ENCODE data around the gene ATG2A.

The ATG2A gene

DNA sequence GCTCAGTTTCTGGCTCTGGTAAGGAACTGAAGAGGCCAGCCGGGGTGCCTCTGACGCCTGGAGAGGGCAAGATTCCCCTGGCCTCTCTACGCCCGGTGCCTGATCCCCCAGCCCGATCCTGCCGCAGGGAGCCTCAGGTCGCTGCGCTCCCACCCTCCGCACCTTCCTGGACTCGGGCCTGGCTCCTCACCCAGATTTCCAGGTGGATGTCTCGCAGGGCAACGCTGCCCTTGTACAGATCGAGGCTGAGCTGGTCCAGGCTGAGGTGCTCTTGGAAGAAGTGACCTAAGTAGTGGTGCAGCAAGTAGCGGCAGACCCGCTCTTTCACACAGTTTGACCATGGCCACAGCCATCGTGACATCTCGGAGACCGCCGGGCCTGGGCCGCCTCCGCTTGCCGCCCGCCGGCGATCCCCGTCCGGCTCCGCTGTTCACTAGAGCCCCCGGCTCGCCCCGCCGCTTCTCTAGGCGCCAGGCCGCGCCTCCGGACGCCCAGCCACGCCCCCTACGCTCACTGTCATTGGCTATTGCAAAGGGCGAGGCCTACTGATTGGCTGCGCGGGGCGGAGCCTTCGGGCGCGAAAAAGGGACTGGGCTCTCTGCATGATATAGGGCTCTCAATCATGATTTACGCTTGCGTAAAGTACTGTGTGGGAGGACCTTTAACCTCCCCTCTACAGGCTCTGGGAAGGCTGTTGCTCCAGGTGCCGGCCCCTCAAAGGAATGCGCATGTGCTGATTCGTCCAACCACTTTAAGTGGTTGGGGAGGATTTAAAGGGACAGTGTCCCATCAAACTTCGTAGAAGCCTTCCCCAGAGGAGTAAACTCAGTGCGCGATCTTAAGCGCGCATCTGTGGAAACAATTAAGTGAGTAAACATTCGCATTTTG lies at the start of gene ATG2A:
Gene ATG2A, minus strand, starts transcription at position 435 of the 888 bp plus-strand sequence. Its CDS starts 74 bp downstream, at position 361.
- DNase-seq (ENCODE audit: low read depth), result peak; percentile 100

DNA sequence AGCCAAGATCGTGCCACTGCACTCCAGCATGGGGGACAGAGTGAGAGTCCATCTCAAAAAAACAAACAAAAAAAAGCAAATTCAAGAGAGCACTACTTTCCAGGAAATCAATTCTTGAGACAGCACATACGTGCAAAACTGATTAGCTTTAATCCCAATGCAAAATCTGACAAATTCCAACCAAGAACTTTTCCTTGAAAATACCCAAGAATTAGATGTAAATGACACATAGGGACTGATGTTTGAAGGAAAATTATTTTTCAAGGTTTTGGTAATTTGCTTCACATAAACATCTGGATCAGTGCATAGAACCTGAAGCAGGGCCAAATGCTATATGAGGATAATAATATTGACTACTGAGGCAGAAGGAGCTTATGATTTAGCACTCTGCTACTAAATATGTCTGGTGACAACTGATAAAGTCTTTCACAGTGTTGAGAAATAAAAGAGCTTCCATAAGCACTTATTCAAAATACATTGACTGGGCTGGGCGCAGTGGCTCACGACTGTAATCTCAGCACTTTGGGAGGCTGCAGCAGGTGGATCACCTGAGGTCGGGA lies 46.1 kb upstream of the ATG2A start:
- DNase-seq (ENCODE audit: low read depth), result no peak

DNA sequence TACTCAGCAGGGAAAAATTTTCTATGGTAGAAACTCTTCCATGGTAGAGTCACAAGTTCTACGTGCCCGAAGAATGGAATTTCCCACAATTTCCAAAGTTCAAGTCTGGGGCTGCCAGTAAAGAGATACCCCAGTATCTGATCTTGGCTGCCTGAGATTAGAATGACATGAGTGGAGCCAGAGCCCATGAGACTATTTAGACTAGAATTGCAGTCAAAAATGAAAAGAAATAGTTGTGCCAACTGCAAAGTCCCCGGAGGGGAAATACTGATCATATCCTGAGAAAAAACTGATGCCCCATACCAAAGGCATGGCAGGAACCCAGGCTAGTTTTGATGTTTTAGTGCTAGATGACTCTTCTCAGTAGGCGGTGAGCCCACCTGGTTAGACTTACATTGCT lies 43.7 kb upstream of the ATG2A start:
- no peak for DNase-seq (ENCODE audit: low read depth)

DNA sequence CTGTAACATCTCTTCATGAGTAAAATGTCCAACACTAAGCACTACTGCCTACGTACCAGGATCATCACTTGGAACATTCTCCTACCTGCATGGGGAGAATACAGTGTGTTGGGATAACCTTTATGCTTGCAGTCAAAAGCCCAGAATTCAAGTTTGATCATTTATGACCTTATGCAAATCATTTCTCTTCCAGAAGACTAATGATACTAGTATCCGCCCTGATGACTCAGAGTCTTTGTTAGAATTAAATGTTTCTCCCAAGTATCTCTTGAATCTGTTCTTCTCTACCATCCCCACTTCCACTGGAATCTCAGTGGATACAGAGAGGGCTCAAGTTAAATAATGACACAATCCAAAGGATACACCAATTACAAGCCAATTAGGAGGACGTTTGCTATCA lies 42.5 kb upstream of the ATG2A start:
- DNase-seq (ENCODE audit: low read depth), result no peak

DNA sequence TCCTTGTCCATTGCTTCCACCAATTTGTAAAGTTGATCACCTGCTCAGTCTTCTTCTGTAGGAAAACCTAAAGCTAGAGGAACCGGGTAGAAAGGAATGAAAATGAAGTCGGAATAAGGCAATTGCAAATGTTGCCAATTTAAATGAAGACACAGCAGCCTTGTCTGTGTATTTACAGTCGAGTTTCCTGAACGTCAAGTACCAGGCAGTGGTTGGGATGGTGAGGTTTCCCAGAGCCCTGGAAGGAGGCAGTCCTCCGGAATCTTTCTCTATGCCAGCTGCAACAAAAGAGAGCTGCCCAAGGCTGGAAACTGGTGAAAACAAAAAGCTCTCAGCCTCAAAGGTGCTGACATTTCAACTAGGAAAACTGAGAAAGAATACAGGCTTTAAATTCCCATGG lies 37.2 kb upstream of the ATG2A start:
- no peak for DNase-seq (ENCODE audit: low read depth)

DNA sequence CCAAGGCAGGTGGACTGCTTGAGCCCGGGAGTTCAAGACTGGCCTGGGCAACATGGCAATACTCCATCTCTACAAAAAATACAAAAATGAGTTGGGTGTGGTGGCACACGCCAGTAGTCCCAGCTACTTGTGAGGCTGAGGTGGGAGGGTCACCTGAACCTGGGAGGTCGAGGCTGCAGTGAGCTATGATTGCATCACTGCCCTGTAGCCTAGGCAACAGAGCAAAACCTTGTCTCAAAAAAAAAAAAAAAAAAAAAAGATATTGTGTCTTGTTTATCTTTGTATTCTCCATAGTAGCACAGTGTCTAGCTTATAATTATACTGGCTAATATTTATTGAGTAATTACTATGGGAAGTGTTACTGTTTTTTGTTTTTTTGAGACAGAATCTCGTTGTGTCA lies 34.5 kb upstream of the ATG2A start:
- no peak for DNase-seq (ENCODE audit: low read depth)

DNA sequence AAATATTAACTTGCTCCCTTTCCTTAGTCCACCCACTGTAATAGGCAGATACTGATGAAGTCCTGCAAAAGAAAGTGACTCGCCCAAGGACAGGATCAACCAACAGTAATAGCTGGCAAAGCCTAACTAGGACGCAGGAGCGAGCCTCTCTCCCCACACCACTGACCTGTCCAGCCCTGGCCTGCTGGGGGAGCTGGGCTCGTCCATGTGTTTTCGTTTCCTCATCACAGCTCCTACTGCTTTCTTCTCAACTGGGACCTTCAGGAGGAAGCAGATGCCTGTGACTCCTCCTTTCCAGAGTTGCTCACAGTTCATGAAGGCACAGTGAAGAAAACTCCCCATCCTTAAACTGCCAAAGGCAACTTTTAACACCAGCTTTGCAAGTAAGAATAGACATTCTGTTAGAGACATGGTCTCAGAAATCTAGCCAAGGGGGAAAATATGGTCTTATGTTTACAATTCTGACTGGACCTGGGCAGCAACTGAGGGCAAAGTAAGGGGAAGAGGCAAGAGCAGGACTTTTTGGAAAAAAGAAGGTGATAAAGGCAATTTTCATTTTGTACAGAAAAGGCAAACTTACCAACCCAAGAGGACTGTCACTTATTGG lies 30.3 kb upstream of the ATG2A start:
- DNase-seq (ENCODE audit: low read depth), result peak; percentile 29

DNA sequence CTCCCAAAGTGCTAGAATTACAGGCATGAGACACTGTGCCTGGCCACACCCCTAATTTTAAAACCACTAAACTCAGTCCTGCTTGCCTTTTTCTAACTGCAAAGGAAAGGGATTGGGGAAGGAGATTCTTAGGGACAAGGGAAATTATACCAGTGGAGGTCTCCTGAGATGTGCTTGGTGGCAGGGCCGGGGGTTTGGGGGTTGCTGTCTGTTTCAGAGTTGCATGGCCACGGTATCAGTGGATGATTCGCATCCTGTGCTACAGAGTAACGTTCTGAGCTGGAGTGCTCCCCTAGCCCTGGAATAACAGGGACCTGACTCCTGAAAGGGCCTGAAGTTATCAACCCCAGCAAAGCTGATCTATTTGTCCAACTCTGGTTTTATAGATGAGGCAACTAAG lies 19.5 kb upstream of the ATG2A start:
- DNase-seq (ENCODE audit: low read depth), result no peak

DNA sequence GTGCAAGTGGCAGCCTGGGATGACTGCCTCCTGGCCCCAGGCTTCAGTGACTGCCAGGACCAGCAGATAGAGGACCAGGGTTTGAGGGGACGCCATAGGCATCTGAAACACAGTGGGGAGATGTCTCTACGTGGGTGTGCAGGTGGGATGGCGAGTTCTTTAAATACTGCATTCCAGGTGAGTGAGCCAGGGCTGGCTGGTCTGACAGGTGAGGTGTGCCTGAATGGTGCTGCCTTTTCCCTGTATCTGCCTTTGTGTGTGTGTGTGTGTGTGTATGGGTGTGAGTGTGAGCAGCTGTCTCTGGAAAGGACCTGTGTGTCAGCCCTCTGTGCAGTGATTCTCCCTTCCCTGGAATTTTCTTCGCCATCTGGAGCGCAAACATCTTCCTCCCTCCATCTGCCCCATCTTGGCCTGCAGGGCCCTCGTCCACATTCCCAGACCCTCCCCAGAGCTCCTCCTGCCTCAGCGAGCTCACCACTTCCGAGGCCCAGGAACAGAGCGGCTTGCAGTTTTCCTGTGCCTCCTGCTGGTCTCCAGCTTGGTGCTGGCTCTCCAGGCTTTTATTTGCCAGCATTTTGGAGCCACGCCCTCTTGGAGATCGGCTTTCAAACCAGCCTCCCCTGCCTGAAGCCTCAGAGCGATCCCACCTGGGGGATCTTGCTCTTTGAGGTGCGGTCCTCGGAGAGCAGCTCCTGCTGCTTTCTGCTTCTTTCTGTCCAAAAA lies 18.5 kb upstream of the ATG2A start, which contains the start of gene GPHA2:
Gene GPHA2, minus strand, starts transcription at position 535 of the 723 bp plus-strand sequence. Its CDS starts 433 bp downstream, at position 102.
- peak; percentile 38 for DNase-seq (ENCODE audit: low read depth)

DNA sequence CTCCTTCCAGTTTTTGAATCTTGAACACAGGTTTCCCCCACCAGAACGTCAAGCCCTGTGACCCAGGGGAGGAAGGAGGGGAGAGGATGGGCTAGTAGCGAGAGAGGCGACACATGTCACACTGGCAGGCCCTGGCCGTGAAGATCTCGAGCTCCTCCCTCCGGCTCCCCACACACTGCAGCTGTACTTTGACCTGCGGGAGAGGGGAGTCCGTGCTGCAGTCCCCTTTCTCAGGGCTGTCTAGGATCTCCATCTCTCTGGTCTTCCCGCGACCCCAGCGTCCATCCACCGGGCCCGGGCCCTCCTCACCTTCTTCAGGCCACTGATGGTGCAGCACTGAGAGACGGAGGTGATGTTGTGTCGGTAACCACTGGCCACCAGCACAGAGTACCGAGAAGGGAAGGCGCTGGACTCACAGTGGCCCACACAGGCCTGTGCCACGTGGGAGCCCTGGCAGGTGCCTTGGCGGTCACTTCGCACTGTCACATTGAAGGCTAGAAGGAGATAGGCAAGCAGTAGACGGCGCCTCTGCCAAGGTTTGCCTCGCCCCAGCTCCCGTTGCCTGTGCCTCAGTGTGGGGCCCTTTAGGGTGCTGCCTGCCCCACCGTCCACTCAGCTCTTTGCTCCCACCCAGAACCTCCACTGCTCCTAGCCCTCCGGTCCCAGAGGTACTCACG lies 17.8 kb upstream of the ATG2A start:
- DNase-seq (ENCODE audit: low read depth), result no peak

DNA sequence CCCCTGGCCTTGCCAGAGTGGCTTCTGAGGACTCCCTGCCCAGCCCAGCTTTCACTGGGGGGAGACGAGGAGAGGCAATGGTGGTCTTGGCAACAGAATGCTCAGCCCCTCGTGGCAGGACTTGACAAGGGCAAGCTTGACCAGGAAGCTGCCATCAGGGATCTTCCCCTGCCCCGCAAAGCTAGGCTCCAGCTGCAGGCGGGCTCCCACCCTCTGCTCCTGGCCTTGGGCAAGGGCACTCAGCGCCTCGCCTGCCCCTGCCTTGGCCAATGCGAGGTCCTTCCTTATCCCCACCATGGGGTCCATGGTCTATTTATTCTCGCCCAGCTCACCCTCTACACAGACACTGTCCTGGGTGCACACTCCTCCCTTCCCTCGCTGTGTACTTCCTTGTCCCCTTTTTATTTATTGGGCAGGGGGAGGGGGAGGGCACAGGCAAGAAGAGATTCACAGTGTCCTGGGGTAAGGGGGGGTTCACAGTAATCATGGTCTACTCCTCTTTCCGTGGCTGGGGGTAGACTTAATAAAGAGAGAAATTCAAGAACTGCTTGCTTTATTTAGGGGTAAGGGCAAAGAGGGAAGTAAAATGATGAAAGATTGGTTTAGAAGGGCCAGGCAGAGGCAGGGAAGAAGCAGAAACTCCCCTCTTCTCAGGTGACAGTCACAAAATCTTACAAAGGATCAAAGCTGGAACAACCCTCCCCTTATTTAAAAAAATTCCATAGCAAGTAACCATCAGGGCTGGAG lies 17.1 kb upstream of the ATG2A start:
- no peak for DNase-seq (ENCODE audit: low read depth)

DNA sequence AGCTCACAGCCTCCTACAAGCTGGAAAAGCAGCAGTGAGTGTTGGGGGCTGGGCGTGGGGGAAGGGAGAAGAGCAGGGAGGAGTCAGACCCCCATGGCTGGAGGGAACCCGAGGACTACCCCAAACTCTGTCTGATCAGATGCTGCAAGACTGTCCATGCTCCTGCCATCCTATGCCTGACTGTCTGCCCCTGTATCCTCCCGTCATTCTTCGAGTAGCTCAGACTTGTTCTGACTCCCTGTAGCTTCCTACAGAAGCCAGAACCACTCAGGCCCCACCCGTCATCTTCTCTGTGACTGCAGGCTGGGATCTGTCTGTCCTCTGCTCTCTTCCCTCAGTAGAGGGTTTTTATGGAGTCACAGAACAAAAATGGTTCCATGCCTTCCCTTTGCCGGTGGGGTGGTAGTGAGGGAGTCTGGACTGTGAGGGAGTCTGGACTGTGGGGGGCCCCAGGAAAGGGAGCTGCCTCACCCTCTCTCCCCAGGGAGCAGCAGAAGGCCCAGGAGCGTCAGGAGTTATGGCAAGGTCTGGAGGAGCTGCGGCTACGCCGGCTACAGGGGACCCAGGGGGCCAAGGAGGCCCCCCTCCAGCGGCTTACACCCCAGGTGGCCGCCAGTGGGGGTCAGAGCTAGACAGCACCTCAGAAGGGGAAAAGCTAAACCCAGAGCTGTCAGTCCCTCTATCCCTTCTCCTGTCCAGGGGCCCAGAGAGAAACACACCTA lies 16.4 kb upstream of the ATG2A start:
- DNase-seq (ENCODE audit: low read depth), result no peak

DNA sequence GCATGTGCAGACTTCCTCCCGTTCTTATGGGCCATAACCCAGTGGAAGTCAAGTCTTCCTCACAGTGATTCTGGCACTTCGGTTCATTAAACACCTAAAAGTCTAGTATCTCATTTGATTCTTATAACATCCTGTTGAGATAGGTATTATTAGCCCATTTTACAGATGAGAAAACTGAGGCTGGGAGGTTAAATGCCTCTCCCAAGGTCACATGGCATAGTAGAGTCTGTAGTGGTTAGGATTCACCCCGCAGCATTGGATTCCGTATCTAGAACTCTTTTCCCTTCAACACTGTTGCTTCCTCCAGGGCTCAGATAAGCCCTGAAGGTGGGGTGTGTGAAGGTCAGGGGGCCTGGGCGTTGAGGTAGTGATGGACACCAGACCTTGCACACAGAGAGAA lies 15.3 kb upstream of the ATG2A start:
- no peak for DNase-seq (ENCODE audit: low read depth)

DNA sequence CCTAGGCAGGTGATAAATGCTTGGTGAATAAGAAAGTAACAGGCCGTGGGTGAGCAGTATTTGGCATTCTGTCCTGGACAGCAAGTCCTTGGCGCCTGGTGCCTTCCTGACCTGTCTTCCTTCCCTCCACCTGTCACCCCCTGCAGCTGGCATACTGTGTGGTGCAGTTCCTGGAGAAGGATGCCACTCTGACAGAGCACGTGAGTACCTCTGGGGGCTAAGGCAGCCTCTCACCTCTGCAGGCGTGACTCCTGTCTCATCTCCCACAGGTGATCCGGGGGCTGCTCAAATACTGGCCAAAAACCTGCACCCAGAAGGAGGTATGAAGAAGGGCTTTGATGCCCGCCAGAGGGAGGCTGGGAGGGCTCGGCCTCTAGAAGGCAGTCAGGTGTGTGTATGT lies 14.3 kb upstream of the ATG2A start:
- no peak for DNase-seq (ENCODE audit: low read depth)

DNA sequence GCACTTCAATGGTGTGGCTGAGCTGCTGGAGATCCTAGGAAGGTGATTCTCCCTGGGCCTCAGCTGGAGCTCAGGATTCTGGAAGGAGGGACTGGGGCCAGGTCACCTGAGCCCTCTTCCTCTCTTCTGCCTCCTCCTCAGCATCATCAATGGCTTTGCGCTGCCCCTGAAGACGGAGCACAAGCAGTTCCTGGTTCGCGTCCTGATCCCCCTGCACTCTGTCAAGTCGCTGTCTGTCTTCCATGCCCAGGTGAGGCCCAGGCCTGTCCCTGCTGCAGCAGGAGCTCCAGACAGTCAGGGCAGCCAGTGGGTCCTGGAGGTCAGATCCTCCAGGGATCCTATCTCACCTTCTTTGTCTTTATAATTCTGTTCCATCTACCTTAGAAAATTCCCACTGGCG lies 13.3 kb upstream of the ATG2A start:
- DNase-seq (ENCODE audit: low read depth), result no peak

DNA sequence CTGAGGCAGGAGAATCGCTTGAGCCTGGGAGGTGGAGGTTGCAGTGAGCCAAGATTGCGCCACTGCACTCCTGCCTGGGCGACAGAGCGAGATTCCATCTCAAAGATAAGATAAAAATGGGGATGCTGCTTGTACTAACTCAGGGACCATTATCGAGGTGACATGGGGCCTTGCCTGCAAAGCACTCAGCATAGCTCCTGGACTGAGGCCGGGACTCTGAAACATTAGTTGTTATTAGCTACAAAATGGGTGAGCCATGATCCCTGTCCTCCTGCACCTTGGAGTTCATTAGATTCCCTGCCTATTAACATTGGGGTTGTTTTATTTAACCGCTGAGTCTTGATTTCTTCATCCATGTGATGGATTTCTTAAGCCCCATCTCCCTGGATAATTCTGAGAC lies 12.6 kb upstream of the ATG2A start:
- DNase-seq (ENCODE audit: low read depth), result no peak

DNA sequence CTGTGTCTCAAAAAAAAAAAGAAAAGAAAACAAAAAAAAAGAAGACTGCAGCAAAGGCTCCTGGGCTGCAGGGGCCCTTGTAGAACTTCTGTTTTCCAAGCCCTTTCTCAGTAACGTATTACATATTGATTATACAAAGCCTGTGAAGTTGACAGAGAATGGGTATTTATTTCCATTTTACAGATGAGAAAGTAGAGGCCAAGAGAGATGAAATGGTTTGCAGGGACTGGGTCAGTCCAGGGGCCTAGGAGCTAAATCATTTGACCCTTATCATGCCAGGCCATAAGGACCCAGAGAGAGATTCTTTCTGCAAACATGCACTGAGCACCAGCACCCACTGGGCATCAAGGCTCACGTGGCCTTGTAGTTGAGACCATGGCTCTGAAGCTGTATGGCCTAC lies 11.9 kb upstream of the ATG2A start:
- DNase-seq (ENCODE audit: low read depth), result no peak

DNA sequence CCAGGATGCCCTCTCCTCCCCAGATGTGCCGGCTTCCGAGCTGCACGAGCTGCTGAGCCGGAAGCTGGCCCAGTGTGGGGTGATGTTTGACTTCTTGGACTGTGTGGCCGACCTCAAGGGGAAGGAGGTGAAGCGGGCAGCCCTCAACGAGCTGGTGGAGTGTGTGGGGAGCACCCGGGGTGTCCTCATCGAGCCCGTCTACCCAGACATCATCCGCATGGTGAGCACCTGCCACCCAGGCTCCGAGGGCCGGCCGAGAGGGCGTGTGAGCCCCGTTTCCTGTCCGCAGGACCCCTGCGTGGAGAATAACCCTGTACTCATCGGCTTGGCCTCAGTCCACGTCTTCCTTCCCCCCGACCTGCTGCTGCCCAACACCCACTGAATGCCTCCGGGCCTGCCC lies 9.7 kb upstream of the ATG2A start:
- no peak for DNase-seq (ENCODE audit: low read depth)

DNA sequence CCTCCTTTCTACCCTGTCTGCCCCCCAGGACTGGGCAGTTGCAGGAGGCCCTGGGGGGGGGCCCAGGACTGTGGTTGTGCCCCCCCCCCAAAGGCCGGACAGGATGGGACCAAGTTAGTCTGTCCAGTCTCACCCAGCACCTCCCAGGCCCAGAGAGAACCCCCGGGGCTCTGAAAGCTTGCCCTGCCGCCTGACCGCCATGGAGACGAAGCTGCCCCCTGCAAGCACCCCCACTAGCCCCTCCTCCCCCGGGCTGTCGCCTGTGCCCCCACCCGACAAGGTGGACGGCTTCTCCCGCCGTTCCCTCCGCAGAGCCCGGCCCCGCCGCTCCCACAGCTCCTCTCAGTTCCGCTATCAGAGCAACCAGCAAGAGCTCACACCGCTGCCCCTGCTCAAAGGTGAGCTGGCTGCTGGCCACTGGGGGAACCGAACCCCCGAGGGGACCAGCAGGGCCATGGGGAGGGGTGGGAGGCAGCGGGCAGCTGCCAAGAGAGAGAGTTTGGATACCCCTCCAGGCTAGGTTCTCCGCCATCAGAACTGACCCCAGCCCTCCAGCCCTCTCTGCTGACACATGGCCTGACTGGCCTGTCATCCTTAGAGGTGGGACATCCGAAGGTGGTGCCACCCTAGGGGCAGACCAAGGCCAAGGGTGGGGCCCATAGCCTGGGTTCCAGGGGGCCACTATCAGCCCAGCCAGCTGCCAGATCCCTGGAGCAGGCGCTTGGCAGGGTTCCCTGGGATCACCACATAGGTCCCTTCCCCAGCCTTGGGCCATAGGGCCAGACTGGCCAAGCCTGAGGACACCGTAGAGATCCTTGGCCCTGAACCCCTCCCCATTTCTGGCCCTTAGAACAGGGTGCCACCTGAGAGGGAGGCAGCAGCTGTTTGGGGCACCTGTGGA lies 8.8 kb upstream of the ATG2A start:
- DNase-seq (ENCODE audit: low read depth), result no peak

DNA sequence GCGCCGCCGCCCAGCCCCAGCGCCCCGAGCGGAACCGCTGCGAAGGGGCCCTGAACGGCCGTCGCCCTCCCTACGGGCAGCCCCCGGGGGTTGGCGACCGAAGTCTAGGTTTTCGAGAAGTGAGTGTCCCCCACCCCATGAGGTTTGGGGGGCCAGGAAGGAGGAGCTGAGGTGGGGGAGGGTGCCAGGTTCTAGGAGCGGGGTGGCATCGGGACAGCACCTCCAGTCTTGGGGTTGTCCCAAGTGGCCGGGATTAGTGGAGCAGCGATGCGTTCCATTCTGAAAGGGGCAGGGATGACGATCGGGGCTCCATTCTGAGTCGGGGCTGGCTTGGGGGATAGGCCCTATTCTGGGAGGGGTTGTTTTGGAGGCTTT lies 7.9 kb upstream of the ATG2A start:
- DNase-seq (ENCODE audit: low read depth), result peak; percentile 26
